Measurements from ENCODE around the gene JMJD4. TPM values are rescaled to one million over a fixed set of nuclear protein-coding genes. Genes with fewer than 3 reads are reported as not detected.

Gene JMJD4
- total RNA-seq, 1 experiment from 2014 or later, result 20.7 TPM

GRCh38 chr1:227730630-227731151 lies 4.4 kb downstream of the JMJD4 start:
- ChIA-PET POLR2A (ENCODE audit: low non-redundant PET) (no interaction called here), CTCF (interaction anchor here (0.7 kb wide), 2 partner anchors 241 to 421 kb away, joined by 3 read pairs; no protein-coding TSS in a partner anchor)
- intact Hi-C loops (cut with micrococcal nuclease; ENCODE audit: unreplicated experiment), result loop anchor here (10.0 kb wide), 1 partner anchor 246 kb away; no protein-coding TSS in a partner anchor
- no peaks in the 10 kb centered on the region for H3K27me3 ChIP-seq (replicated peaks; ENCODE audit: insufficient read depth, low read depth, low read length, poor library complexity)
- no peak; the same call in 1 of the 2 replicates for TF ChIP-seq CTCF (conservative IDR thresholded peaks at IDR 0.05; ENCODE audit: low read depth, low read length)
- TF ChIP-seq EZH2 (IDR thresholded peaks at IDR 0.05; ENCODE audit: borderline replicate concordance, low read depth, low read length, poor library complexity, severe bottlenecking), result no peak
- H3K4me1 ChIP-seq (ENCODE audit: insufficient read depth, low read length, poor library complexity, severe bottlenecking), result peaks cover 8% of the 10 kb centered on the region
- H3K36me3 ChIP-seq (ENCODE audit: insufficient read depth, low read length, poor library complexity, severe bottlenecking), result peaks cover 15% of the 10 kb centered on the region
- no peak overlapping the region for H3K27ac ChIP-seq (ENCODE audit: low read depth, low read length, poor library complexity, severe bottlenecking)
- H3K4me3 ChIP-seq (ENCODE audit: low read depth, low read length, poor library complexity, severe bottlenecking), result no peak overlapping the region
- BruUV-seq (replicated peaks), result no TSS peak
- DNase-seq (ENCODE audit: low spot score), result no peak
- no peaks in the 10 kb centered on the region for H3K9me3 ChIP-seq (ENCODE audit: low read depth, low read length, poor library complexity, severe bottlenecking)

- TF ChIP-seq CTCF (conservative IDR thresholded peaks at IDR 0.05; ENCODE audit: low read depth, low read length) (peak; percentile 73), EZH2 (IDR thresholded peaks at IDR 0.05; ENCODE audit: borderline replicate concordance, low read depth, low read length, poor library complexity, severe bottlenecking) (no peak)
- CTCF ChIA-PET, result interaction anchor here (0.7 kb wide), 2 partner anchors 240 to 422 kb away, joined by 3 read pairs; no protein-coding TSS in a partner anchor
- POLR2A ChIA-PET (ENCODE audit: low non-redundant PET), result no interaction called here
- Histone ChIP-seq H3K4me1 (ENCODE audit: insufficient read depth, low read length, poor library complexity, severe bottlenecking) (peaks cover 8% of the 10 kb centered on the region), H3K36me3 (ENCODE audit: insufficient read depth, low read length, poor library complexity, severe bottlenecking) (peaks cover 15% of the 10 kb centered on the region), H3K27me3 (replicated peaks; ENCODE audit: insufficient read depth, low read depth, low read length, poor library complexity) (no peaks in the 10 kb centered on the region), H3K4me3 (ENCODE audit: low read depth, low read length, poor library complexity, severe bottlenecking) (no peak overlapping the region), H3K27ac (ENCODE audit: low read depth, low read length, poor library complexity, severe bottlenecking) (no peak overlapping the region), H3K9me3 (ENCODE audit: low read depth, low read length, poor library complexity, severe bottlenecking) (no peaks in the 10 kb centered on the region)
- peak; percentile 64 for DNase-seq (ENCODE audit: low spot score)
- no TSS peak for BruUV-seq (replicated peaks)
- intact Hi-C loops (cut with micrococcal nuclease; ENCODE audit: unreplicated experiment), result loop anchor here (10.0 kb wide), 1 partner anchor 245 kb away; no protein-coding TSS in a partner anchor
Observed at GRCh38 chr1:227729881-227730629, 5.0 kb downstream of the JMJD4 start.

- ChIA-PET CTCF (no interaction called here), POLR2A (ENCODE audit: low non-redundant PET) (no interaction called here)
- Histone ChIP-seq H3K4me3 (ENCODE audit: low read depth, low read length, poor library complexity, severe bottlenecking) (peak overlapping the region; percentile 57), H3K4me1 (ENCODE audit: insufficient read depth, low read length, poor library complexity, severe bottlenecking) (peaks cover 8% of the 10 kb centered on the region), H3K36me3 (ENCODE audit: insufficient read depth, low read length, poor library complexity, severe bottlenecking) (peaks cover 15% of the 10 kb centered on the region), H3K27me3 (replicated peaks; ENCODE audit: insufficient read depth, low read depth, low read length, poor library complexity) (no peaks in the 10 kb centered on the region), H3K27ac (ENCODE audit: low read depth, low read length, poor library complexity, severe bottlenecking) (peak overlapping the region; percentile 78), H3K9me3 (ENCODE audit: low read depth, low read length, poor library complexity, severe bottlenecking) (no peaks in the 10 kb centered on the region)
- BruUV-seq (replicated peaks), result no TSS peak
- intact Hi-C loops (cut with micrococcal nuclease; ENCODE audit: unreplicated experiment), result no loop called here
- TF ChIP-seq CTCF (conservative IDR thresholded peaks at IDR 0.05; ENCODE audit: low read depth, low read length) (no peak), EZH2 (IDR thresholded peaks at IDR 0.05; ENCODE audit: borderline replicate concordance, low read depth, low read length, poor library complexity, severe bottlenecking) (no peak)
- DNase-seq (ENCODE audit: low spot score), result no peak
Observed at GRCh38 chr1:227729144-227729880, 5.8 kb downstream of the JMJD4 start.
